Stimulated activated CD4-positive, alpha-beta T cell treated with anti-CD3 and anti-CD28 coated beads, Interleukin-15, amount 100 ng/mL, for 24 hours (primary cell): ENCODE data around the gene CHRM4.
"Not testable (repeated sequence)": the region's sequence is repeated elsewhere in the genome, so short reads cannot be mapped to it uniquely, and the experiment has no call there.

ENCODE experiments used
- DNase-seq: peaks from one replicate; pipeline ENCODE4 v3.0.0-alpha.2; 2020

The CHRM4 gene

DNA sequence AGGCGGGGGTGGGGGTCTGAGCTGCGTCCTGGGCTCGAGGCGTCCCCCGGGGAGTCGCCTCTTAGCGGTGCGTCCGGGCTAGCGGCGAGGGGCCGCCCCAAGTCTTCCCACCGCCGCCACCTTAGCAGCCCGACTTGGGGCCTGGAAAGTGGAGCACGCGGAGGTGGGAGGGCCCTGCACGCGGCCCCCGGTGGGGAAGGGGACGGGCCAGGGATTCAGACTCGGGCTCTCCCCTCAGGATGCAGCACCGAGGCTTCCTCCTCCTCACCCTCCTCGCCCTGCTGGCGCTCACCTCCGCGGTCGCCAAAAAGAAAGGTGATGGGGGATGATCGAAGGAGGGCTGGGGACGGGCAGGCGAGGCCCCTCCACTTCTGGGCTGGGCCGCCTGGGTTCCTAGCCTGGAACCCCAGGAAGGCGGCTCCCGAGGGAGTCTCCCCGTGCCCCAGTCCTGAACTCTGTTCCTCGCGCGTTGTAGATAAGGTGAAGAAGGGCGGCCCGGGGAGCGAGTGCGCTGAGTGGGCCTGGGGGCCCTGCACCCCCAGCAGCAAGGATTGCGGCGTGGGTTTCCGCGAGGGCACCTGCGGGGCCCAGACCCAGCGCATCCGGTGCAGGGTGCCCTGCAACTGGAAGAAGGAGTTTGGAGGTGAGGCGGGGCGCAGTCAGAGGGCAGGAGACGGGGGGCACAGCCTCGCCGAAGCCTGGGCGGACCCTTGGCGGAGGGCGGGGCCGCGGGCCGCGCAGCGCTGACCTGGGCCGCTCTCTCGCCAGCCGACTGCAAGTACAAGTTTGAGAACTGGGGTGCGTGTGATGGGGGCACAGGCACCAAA lies 9.5 kb downstream of the CHRM4 start:
- peak; percentile 52 for DNase-seq

GRCh38 chr11:46381048-46381818 lies 10.3 kb downstream of the CHRM4 start, which contains the start of gene MDK:
Gene MDK, plus strand, starts transcription at chr11:46381669. Its CDS starts 389 bp downstream, at chr11:46382058.
- peak; percentile 37 for DNase-seq

DNA sequence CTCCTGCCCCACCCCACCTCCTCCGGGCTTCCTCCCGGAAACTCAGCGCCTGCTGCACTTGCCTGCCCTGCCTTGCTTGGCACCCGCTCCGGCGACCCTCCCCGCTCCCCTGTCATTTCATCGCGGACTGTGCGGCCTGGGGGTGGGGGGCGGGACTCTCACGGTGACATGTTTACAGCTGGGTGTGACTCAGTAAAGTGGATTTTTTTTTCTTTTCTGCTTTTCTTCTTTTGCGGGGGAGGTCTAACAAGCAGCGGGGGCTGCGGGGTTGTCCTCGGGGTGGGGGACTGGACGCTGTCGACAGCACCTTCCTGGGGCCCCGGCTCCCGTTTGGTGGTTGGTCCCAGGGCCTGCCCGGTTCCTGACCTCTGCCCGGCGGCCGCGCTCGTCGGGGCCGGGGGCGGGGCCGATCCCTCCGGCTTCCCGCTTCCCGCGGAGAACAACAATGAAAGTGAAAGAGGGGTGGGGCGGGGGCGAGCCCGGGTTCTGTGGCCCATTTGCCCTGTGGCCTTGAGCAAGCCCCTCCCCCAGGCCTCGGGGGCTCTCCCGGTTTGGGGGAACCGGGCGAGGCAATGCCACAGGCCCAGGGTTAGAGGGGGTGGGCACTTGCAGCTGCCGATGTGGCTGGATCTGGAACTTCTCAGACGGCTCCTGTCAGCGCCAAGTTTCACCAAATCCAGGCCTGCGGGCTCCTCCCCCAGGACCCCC lies 11.1 kb downstream of the CHRM4 start:
- peak; percentile 82 for DNase-seq

GRCh38 chr11:46379482-46380293 lies 11.9 kb downstream of the CHRM4 start:
- DNase-seq, result not testable (repeated sequence)

GRCh38 chr11:46378811-46379481 lies 12.6 kb downstream of the CHRM4 start:
- no peak for DNase-seq

GRCh38 chr11:46378296-46378695 lies 13.3 kb downstream of the CHRM4 start:
- no peak for DNase-seq

DNA sequence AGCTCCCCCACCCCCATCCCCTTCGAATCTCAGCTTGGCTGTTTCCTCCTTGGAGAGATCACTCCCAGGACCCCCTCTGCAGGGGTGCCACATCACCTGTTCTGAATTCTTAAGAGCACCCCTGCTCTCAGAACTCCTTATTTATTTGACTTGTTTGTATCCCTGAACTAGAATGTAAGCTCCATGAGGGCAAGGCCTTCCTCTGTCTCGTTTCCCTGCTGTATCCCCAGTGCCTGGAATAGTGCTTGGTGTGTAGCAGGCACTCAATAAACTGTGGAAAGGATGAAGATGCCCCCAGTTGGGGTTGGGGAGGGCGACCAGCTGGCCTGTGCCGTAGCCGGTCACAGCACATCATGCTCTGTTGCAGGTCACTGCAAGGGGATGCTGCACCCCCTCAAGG lies 13.7 kb downstream of the CHRM4 start:
- no peak for DNase-seq

DNA sequence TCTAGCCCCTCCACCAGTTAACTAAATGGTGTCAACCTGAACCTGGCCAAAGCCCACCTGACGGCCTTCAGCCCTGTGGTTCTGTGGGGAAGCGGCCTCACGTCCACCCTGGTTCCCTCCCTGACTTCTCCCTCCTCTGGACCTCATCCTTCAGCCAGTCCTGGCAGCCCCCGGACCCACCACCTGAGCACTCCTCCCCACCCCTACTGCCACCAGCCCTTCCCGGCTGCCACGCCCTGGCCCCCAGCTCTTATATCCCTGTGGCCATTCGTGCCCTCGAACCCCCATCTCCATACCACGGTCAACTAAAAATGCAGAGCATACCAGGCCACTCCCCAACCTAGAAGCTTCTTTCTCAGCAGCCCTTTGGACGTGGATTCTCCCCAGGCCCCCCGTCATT lies 14.3 kb downstream of the CHRM4 start:
- DNase-seq, result no peak

DNA sequence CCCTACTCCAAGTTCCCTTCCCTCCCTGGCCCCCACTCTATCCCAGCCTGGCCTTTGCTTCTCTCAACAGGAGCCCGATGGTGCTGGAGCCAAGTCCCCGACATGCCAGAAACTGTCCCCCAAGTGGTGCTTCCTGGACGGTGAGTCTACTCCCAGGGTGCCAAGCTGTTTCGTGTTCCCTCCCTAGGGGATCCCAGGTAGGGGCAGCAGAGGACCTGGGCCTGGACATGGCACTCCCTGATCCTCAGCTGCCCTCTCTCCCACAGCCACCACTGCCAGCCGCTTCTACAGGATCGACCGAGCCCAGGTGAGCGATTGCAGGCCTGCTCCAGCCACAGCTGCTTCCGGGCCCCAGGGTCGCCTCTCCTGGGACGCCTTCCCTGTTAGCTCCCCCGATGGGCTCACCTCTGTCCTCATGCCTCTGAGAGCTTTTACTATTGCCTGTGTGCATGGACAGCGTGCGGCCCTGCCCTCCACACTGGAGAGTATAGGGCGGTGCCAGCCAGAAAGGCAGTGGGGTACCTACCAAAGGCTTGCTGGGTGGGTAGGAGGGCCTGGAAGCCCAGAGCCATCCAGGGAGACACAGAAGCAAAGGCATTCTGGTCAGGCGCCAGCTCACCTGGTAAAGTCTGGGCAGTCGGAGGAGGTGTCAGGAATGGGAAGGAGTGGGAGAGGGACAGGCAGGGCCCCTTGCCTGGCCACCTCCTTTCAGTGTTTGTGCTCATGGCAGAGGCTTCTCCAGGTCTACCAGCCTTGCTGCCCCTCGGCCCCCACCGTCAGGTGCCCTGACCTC lies 15.1 kb downstream of the CHRM4 start:
- no peak for DNase-seq

GRCh38 chr11:46375392-46376101 lies 16.0 kb downstream of the CHRM4 start:
- no peak for DNase-seq

DNA sequence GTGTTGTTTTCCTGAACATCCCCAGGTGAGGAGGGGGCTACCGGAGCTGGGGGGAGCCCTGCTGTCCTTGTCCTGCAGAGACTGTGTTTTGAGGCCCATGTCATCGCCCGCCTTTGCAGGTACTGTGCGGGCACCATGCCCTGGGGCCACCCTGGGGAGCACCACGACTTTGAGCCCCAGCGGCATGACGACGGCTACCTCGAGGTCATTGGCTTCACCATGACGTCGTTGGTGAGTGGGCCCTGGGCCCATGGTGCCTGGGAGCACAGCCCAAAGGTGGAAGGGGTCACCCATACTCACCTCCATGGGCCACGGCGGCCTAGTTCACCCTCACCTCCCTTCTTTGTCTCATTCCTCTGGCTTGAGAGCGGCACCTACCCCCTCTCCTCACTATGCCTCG lies 16.8 kb downstream of the CHRM4 start:
- DNase-seq, result no peak

- no peak for DNase-seq
Measured at GRCh38 chr11:46373787-46374740, 17.5 kb downstream of the CHRM4 start.

- DNase-seq, result not testable (repeated sequence)
Measured at GRCh38 chr11:46372501-46372900, 19.1 kb downstream of the CHRM4 start.

GRCh38 chr11:46372086-46372485 lies 19.5 kb downstream of the CHRM4 start:
- DNase-seq, result no peak

- DNase-seq, result not testable (repeated sequence)
Measured at GRCh38 chr11:46371262-46371661, 20.3 kb downstream of the CHRM4 start.

DNA sequence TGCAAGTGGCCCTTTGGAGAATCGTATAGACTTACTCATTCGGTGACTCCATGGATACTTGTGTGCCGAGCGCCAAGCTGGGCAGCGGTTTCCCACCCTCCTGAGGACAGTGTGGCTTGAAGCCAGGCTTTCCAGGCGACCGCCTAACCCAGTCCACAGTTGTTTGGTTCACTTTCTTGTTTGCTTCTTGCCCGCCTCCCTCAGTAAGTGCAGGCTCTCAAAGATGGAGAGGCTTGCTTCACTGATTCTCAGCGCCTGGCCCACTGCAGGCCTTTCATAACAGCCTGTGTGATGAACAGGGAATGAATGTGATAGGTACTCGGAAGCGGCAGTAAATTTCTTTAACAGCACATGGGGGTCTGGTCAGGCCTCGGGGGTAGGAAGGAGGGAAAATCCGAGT lies 21.3 kb downstream of the CHRM4 start:
- no peak for DNase-seq

- DNase-seq, result peak; percentile 71
Measured at GRCh38 chr11:46369458-46370152, 22.0 kb downstream of the CHRM4 start.

GRCh38 chr11:46367916-46368267 lies 23.7 kb downstream of the CHRM4 start:
- no peak for DNase-seq
